COR-L47 (cell line): ENCODE results near the gene KDM6A.
"Not testable (repeated sequence)": the region's sequence is repeated elsewhere in the genome, so short reads cannot be mapped to it uniquely, and the experiment has no call there.

Experiments
- DNase-seq: peaks from one replicate; lab custom pipeline; 2025; lab: John Stamatoyannopoulos, UW

The KDM6A gene

DNA sequence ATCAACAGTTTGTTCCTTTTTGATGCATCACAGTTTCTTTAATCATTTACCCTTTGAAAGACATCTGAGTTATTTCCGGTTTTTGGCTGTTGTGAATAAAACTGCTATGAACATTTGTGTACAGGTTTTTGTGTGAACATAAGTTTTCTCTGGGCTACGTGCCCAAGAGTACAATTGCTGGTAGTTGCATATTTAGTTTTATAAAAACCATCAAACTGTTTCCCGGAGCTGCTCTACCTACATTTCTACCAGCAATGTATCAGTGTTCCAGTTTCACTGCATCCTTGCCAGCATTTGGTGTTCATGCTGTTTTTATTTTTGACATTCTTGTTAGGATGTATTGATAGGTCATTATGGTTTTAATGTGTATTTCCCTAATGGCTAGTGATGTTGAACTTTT lies 17.3 kb downstream of the KDM6A start:
- no peak for DNase-seq

DNA sequence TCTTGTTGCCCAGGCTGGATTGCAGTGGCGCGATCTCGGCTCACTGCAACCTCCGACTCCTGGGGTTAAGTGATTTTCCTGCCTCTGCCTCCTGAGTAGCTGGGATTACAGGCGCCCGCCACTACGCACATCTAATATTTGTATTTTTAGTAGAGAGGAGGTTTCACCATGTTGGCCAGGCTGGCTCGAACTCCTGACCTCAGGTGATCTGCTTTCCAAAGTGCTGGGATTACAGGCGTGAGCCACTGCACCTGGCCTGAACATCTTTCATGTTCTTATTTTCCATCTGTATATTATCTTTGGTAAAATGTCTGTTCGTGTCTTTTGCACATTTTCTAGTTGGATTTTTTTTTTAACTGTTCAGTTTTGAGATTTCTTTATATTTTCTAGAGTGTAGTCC lies 17.7 kb downstream of the KDM6A start:
- DNase-seq: not testable (repeated sequence)

DNA sequence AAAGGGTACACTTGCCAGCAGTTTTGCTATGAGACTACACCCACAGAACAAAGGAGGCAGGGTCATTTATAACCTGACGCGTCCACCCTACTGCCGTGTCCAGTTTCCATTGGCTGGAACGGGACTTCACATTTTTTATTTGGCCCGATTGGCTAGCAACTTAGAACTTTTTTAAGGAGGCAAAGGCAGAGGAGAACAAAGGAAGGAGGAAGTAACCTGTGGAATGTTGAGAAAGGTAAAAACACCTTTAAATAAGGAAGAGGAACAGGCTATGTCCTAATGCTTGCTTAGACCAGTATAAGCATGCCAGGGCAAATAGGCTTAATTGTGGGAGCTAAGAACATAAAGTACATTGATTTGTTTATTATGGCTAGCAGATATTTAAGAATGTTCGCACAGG lies 18.7 kb downstream of the KDM6A start:
- DNase-seq: no peak

DNA sequence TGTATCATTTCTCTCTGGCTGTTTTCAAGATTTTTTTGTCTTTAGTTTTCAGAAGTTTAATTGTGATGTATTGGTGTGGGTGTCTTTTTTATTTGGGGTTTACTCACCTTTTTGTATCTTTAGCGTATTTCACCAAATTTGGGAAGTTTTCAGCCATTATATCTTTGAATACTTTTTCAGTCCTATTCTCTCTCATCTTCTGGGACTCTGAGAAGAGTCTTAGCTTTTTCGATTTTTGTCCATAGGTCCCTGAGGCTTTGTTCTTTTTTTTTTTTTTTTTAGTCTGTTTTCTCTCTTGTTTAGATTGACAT lies 23.8 kb downstream of the KDM6A start:
- DNase-seq: no peak

DNA sequence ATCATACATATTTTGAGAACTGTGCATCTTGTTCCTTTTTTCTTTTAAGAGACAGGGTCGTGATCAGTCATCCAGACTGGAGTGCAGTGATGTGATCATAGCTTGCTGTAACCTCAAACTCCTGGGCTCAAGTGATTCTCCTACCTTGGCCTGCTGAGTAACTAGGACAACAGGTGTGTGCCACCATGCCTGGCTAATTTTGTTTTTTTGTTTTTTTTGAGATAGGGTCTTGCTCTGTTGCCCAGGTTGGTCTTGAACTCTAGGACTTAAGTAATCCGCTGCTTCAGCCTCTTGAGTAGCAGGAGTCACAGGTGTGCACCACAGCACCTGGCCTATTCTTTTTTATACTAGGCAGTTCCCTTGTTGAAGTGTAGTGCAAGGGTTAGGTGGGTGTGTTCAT lies 24.6 kb downstream of the KDM6A start:
- DNase-seq: no peak

DNA sequence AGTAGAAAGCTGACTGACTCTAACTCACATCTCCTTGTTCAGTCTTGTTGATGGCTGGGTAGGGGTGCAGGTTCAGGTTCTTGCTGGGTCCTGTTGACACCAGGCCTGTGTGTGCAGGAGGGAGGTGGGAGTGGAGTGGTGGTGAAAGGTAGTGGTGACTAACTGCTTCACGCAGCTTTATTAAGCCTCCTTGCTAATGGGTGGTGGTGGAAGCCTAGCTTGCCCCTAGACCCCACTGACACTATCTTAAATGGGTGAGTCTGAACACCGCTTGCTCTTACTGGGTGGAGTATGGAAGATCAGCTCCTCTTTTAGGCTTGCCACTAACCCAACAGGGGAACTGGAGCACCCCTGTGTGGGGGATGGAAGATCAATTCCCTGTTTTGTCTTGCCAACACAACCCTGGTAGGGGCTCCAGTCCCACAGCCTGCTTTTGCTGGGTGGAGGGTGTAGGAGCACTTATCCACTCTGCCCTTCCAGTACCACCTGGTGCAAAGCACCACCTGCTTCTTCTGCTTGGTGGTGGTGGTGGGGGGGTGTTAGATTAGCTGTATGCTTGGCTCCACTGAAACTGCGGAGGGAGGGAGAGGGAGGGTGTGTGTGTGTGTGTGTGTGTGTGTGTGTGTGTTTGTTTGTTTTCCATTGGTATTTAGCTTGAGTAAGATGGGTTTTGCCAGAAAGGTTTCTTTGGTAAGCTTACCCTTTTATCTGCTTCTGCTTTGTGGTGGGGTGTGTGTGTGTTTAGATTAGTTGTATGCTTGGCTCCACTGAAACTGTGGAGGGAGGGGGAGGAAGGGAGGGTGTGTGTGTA lies 25.6 kb downstream of the KDM6A start:
- DNase-seq: no peak

DNA sequence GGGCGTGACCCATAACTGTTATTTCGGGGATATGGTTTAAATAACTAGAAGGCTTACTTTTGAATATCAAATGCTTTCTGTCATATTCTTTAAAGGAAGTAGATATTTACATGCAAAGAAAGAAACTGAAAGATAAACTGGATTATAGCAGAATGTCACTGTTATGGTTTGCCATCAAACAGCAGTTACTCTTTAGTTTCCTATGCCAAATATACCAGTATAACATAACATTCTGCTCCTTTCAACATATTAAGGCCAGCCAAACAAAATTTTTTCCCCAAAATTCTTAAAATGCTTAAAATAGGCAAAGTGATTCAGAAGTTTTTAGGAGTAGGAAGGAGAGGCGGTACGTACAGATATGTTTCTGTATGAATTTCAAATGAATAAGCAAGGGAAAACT lies 27.0 kb downstream of the KDM6A start:
- DNase-seq: no peak

DNA sequence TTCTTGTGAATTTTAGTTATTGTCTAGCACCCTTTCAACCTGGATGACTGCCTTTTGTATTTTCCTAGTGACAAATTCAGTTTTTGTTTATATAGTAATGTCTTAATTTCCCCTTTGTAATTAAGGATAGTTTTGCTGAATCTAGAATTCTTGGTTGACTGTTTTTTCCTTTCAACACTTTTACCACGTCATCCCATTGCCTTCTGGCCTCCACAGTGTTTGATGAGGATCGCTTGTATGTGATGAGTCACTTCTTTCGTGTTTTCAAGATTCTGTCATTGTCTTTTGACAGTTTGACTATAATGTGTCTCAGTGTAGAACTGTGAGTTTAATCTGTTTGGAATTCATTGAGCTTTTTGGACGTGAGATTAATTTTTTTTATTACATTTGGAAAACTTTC lies 30.1 kb downstream of the KDM6A start:
- no peak for DNase-seq

DNA sequence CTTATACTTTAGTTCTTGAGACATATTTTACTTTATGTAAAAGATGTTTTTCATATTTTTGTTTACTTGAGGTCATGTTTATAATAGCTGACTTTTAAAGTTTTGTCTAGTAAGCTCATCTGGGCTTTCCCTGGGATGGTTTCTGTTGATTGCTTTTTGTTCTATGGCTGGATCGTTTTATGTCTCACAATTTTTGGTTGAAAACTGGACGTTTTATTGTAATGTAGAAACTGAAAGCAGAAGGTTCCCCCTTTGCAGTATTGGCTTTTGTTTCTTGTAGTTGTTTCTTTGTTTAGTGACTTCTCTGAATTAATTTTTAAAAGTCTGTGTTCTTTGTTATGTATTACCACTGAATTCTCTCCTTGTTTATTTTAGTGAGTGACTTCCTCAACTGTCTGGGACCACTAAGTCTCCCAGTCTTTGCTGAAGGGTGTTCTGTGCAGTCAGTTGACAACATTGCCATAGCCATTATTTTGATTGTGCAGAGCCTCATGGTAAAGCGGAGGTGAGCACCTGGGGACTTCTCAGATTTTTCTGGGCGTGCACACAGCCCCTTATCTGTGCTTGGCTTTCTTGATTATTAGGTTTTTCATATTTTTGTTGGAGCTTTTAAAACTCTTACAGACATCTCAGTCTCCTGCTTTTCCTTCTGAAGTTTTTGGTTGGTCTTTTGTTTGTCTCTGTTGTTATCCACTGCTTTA lies 31.0 kb downstream of the KDM6A start:
- DNase-seq: no peak

DNA sequence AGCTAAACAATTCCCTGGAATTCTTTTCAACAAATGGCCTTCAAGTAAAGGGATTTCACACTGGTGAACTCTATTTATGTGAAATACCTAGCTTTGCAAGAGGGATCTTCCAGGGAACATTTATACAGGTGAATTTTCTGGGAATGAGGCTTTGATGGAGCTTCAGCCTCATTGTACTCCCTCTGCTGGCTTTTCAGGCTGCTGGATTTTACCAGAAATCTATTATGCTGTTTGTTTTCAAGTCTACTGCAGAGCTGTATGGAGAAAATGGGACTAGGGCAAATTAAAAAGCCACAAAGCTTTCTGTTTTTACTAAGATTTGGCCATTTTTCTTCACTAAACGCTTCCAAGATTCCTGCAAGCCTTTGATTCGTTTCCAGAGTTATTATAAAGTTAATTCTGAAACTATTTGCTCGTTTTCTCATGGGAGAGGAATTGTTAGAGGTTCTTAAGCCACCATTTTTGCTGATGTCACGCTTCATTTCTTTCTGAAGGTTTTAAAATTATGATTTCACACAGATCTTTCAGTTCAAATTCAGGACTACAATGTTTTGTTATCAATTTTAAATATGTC lies 31.6 kb downstream of the KDM6A start:
- DNase-seq: no peak

DNA sequence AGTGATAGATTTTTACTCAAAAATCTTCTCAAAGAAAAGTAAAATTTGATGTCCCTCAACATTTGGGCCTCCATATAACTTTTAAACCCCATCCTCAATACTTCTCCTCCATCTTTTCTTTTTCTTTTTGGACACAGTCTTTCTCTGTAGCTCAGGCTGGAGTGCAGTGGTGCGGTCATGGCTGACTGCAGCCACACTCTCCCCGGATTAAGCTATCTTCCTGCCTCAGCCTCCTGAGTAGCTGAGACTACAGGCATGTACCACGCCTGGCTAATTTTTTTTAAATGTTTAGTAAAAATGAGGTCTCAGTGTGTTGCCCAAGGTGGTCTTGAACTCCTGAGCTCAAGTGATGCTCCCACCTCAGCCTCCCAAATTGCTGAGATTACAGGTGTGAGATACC lies 33.1 kb downstream of the KDM6A start:
- DNase-seq: no peak

DNA sequence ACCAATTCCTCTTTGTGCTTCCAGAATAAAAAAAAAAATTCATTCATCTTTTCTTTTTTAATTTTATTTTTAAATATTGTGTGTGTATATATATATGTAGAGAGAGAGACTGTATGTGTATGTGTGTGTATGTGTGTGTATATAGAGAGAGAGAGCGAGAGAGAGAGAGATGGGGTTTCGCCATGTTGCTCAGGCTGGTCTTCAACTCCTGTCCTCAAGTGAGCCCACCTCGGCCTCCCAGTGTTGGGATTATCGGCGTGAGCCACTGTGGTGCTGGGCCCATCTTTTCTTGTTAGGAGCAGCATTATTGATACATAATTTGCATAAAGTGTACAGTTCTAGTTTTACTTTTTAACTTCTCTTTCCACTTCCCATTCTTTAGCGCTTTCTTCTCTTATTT lies 33.6 kb downstream of the KDM6A start:
- DNase-seq: no peak

DNA sequence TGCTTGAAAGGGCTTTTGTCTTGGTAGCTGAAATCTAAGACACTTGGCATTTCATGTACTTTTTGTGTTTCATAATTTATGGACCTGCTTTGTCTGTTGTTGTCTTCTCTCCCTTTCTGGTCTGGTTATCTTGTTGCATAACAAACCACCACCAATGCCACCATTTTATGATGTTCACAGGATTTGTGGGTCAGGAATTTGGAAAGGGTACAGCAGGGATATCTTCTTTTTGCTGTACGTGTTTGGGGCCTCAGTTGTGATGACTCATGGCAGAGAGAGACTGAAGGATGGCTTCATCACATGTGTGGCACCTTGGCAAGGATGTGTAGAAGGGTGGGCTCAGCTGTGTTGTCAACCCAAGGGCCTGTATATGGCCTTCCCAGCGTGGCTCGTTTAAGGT lies 35.2 kb downstream of the KDM6A start:
- DNase-seq: no peak

DNA sequence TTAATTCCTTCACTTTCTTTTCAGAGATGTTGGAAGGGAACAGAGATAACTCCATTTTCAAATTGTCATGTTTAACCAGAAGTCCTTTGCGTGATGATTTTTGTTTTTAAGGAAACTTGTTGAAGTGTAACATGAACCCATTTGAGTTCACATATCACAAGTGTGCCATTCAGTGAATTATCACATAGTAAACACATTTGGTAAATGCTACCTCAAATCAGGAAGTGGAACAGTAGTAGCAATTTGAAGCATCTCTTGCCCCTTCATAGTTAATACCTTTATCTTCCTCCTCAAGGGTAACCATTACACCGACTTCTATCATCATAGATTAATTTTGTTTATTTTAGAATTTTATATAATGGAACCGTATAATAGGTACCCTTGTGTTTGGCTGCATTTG lies 35.8 kb downstream of the KDM6A start:
- no peak for DNase-seq

DNA sequence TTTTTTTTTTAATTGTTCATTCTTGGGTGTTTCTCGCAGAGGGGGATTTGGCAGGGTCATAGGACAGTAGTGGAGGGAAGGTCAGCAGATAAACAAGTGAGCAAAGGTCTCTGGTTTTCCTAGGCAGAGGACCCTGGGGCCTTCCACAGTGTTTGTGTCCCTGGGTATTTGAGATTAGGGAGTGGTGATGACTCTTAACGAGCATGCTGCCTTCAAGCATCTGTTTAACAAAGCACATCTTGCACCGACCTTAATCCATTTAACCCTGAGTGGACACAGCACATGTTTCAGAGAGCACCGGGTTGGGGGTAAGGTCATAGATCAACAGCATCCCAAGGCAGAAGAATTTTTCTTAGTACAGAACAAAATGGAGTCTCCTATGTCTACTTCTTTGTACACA lies 37.5 kb downstream of the KDM6A start:
- DNase-seq: not testable (repeated sequence)

DNA sequence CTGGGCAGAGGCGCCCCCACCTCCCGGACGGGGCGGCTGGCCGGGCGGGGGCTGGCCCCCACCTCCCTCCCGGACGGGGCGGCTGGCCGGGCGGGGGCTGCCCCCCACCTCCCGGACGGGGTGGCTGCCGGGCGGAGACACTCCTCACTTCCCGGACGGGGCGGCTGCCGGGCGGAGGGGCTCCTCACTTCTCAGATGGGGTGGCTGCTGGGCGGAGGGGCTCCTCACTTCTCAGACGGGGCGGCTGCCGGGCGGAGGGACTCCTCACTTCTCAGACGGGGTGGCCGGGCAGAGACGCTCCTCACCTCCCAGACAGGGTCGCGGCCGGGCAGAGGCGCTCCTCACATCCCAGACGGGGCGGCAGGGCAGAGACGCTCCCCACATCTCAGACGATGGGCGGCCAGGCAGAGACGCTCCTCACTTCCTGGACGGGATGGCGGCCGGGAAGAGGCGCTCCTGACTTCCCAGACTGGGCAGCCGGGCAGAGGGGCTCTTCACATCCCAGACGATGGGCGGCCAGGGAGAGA lies 38.1 kb downstream of the KDM6A start:
- DNase-seq: not testable (repeated sequence)

DNA sequence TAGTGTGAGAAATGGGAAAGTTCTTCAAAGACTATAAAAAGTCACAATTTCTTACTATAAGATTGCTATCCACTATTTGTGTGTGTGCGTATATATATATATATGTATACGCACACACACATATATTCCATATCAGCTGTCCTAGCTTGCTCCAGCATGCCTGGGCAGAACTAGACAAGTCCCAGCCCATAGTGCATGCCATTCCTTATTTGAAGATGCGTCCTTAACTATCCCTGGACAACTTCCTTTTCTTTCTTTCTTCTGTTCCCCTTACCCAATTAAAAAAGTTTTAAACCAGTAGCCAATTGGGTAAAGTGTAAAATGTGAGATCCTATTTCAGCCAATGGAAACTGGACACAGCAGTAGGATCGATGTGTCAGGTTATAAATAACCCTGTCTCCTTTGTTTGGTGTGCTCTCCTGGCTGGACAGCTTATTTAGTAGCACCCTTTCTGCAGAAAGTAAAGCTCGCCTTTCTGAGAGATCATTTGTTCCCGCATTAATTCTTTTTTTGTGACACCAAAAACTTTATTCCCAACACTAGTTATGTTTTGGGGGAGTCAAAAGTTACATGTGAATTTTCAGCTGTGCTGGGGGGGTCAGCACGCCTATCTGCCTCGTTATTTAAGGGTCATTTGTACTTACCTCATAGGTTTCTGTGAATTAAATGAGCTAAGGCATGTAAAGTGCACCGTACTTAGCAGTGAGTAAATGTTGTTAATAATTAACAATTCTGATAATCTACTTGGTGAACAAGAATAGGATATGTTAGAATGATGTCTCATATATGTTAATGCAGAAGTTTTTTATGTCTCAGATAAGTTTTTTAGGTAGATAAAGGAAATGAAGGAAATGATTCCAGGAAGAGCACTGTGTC lies 40.9 kb downstream of the KDM6A start:
- no peak for DNase-seq

DNA sequence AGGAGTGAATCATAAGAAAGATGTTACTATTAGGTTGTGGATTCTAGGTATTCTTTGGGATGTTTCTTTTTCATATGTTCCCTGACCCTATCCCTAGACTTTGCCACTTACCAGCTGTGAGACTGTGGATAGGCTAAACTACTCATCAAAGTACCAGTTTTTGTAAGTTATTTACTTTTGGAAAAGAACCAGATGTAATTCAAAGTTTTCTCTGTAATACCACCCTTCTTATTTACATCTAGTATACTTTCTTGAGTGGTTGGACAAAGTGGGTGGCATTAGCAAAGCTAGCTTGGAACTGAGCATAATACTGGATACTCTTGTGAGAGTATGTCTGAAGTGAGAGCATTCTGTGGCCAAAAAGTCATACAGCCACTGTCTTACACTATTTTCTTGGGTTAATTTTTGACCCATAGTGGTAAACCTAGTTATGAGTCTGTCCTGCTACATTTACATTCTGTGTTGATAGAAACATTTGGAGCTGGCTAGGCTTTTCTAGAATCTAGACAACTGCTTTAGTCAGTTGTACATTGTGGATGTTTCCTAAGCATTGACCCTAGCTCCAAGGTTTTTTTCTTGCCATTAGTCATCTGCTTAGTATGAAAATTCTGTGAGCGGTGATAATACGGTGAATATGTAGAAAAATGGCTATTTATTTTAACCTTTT lies 41.7 kb downstream of the KDM6A start:
- DNase-seq: no peak

DNA sequence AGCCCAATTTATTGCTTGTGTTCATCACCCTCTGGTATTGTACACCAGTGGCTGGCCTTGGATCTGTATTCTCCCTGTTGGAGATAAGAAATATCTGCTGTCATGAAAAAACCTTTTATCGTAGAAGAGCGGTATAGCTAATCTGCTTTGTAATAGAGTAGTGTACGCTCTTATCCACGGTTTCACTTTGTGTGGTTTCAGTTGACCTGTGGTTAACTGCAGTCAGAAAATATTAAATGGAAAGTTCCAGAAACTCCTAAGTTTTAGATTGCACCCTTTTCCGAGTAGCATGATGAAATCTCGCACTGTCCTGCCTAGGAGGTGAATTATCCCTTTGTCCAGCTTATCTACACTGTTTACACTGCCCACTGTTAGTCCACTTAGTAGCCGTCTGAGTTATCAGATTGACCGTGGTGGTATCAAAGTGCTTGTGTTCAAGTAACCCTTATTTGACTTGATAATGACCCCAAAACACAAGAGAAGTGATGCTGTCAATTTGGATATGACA lies 42.4 kb downstream of the KDM6A start:
- DNase-seq: no peak

DNA sequence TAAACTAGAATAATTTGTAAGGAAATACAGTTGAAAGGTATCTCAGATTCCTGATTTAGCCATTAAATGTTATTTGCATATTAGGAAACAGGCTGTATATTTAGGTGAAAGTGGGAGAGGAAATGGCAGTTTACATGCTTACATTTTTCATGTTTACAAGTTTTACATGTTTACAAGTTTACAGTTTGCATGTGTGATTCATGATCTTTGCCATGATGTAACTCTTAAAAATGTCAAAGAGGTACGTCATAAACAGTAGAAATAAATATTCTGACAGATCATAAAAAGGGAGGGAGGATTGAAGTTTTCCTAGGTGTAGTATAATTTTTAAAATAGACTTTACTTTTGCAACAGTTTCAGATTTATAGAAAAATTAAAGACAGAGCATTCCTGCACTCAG lies 45.7 kb downstream of the KDM6A start:
- DNase-seq: no peak

DNA sequence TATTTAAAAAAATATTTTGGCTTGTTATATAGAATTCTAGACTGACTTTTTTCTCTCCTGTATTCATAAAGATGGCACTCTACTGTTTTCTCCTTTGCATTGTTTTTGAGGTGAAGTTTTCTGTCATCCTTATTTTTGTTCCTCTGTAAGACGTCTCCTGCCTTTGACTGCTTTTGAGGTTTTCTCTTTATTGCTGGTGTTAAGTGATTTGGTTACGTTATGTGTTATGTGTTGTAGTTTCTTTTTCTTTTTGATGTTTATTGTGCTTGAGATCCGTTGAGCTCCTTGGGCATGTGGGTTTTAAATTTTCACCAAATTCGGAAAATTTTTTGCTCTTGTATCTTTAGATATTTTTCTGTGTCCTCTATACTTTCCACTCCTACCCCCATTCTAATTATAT lies 50.0 kb downstream of the KDM6A start:
- DNase-seq: no peak

DNA sequence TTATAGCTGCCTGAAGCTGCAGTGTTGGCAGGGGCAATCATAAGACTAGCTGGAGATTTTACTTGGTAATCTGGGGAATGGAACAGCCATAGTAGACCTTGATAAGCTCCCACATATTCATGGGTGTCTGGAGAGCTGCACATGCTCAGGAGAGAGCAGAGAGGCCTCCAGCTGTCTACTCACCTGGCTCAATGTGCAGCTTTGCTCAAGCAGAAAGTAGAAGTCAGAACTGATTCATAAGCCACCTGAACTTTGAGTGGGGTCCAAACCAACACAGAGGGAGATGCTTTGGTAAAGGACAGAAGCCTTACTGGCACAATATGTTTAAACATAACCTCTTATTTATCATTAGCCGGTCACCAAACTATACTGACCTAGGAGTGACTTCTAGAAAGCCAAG lies 54.4 kb downstream of the KDM6A start:
- DNase-seq: no peak
